ENCODE measurements around the gene DDX52. TPM values are rescaled to one million over a fixed set of nuclear protein-coding genes. Genes with fewer than 3 reads are reported as not detected.

Gene DDX52
- total RNA-seq, 1 experiment from 2014 or later = 27.7 TPM

DNA sequence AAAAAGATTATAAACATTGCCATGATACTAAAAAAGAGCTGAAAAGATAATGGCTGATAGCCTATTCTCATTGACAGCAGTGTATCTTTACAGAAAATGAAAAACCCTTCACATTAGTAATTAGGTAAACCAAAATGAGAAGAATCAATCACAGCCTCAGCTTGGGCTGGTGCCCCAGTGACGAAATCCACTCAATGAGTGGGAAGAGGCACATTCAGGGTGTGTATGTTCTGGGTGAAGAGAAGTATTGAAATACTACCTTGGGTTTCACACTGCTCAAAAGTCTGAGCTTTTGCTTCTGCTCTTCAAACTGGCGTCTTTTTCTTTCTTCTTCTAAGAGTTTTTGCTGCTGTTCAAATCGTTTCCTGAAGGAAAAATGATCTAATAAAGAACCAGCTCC, 58.2 kb downstream of the DDX52 start:
- TF ChIP-seq EZH2 (IDR thresholded peaks at IDR 0.05; ENCODE audit: borderline replicate concordance, low read depth, low read length, poor library complexity, severe bottlenecking) = no peak
- TF ChIP-seq, protein P1, sequence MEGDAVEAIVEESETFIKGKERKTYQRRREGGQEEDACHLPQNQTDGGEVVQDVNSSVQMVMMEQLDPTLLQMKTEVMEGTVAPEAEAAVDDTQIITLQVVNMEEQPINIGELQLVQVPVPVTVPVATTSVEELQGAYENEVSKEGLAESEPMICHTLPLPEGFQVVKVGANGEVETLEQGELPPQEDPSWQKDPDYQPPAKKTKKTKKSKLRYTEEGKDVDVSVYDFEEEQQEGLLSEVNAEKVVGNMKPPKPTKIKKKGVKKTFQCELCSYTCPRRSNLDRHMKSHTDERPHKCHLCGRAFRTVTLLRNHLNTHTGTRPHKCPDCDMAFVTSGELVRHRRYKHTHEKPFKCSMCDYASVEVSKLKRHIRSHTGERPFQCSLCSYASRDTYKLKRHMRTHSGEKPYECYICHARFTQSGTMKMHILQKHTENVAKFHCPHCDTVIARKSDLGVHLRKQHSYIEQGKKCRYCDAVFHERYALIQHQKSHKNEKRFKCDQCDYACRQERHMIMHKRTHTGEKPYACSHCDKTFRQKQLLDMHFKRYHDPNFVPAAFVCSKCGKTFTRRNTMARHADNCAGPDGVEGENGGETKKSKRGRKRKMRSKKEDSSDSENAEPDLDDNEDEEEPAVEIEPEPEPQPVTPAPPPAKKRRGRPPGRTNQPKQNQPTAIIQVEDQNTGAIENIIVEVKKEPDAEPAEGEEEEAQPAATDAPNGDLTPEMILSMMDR (conservative IDR thresholded peaks at IDR 0.05; ENCODE audit: low read depth, low read length) = no peak
- Histone ChIP-seq H3K27me3 (replicated peaks; ENCODE audit: insufficient read depth, low read depth, low read length, poor library complexity) (no peaks in the 10 kb centered on the region), H3K4me3 (ENCODE audit: low read depth, low read length, poor library complexity, severe bottlenecking) (no peak overlapping the region), H3K9me3 (ENCODE audit: low read depth, low read length, poor library complexity, severe bottlenecking) (no peaks in the 10 kb centered on the region), H3K36me3 (ENCODE audit: insufficient read depth, low read length, poor library complexity, severe bottlenecking) (peaks cover 4% of the 10 kb centered on the region), H3K27ac (ENCODE audit: low read depth, low read length, poor library complexity, severe bottlenecking) (no peak overlapping the region), H3K4me1 (ENCODE audit: insufficient read depth, low read length, poor library complexity, severe bottlenecking) (no peaks in the 10 kb centered on the region)
- intact Hi-C loops (cut with micrococcal nuclease; ENCODE audit: unreplicated experiment) = no loop called here
- POLR2A ChIA-PET (ENCODE audit: low non-redundant PET) = no interaction called here
- BruUV-seq (replicated peaks) = no TSS peak
- DNase-seq (ENCODE audit: low spot score) = no peak
- CTCF ChIA-PET = no interaction called here

DNA sequence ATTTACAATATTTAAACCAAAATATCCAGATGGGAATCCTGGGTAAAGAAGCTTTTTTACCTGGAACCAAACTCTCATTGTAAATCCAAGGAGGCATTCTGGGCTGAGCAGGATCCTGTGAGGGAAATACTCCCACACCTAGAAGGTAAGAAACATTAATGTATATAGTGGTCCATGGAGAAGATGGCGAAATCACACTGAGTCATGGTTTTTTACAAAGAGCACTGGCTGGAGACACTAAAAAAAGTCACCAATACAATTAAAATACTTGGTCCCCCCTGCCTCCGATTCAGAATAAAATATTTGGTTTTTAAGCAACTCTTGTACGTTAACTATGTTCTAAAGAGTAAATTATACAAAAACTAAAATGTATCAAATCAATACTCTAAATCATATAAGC, 67.0 kb downstream of the DDX52 start:
- no peak overlapping the region for H3K27ac ChIP-seq (ENCODE audit: low read depth, low read length, poor library complexity, severe bottlenecking)
- no peaks in the 10 kb centered on the region for H3K27me3 ChIP-seq (replicated peaks; ENCODE audit: insufficient read depth, low read depth, low read length, poor library complexity)
- no peak overlapping the region for H3K4me3 ChIP-seq (ENCODE audit: low read depth, low read length, poor library complexity, severe bottlenecking)
- CTCF ChIA-PET = no interaction called here
- TF ChIP-seq EZH2 (IDR thresholded peaks at IDR 0.05; ENCODE audit: borderline replicate concordance, low read depth, low read length, poor library complexity, severe bottlenecking) = no peak
- TF ChIP-seq, protein P1 (conservative IDR thresholded peaks at IDR 0.05; ENCODE audit: low read depth, low read length) = no peak
- no peaks in the 10 kb centered on the region for H3K4me1 ChIP-seq (ENCODE audit: insufficient read depth, low read length, poor library complexity, severe bottlenecking)
- POLR2A ChIA-PET (ENCODE audit: low non-redundant PET) = no interaction called here
- H3K9me3 ChIP-seq (ENCODE audit: low read depth, low read length, poor library complexity, severe bottlenecking) = no peaks in the 10 kb centered on the region
- intact Hi-C loops (cut with micrococcal nuclease; ENCODE audit: unreplicated experiment) = no loop called here
- DNase-seq (ENCODE audit: low spot score) = no peak
- no TSS peak for BruUV-seq (replicated peaks)
- no peaks in the 10 kb centered on the region for H3K36me3 ChIP-seq (ENCODE audit: insufficient read depth, low read length, poor library complexity, severe bottlenecking)

- TF ChIP-seq EZH2 (IDR thresholded peaks at IDR 0.05; ENCODE audit: borderline replicate concordance, low read depth, low read length, poor library complexity, severe bottlenecking) = no peak
- TF ChIP-seq, protein P1 (conservative IDR thresholded peaks at IDR 0.05; ENCODE audit: low read depth, low read length) = no peak
- Histone ChIP-seq H3K27ac (ENCODE audit: low read depth, low read length, poor library complexity, severe bottlenecking) (no peak overlapping the region), H3K4me3 (ENCODE audit: low read depth, low read length, poor library complexity, severe bottlenecking) (no peak overlapping the region), H3K4me1 (ENCODE audit: insufficient read depth, low read length, poor library complexity, severe bottlenecking) (no peaks in the 10 kb centered on the region), H3K27me3 (replicated peaks; ENCODE audit: insufficient read depth, low read depth, low read length, poor library complexity) (no peaks in the 10 kb centered on the region), H3K9me3 (ENCODE audit: low read depth, low read length, poor library complexity, severe bottlenecking) (no peaks in the 10 kb centered on the region), H3K36me3 (ENCODE audit: insufficient read depth, low read length, poor library complexity, severe bottlenecking) (no peaks in the 10 kb centered on the region)
- intact Hi-C loops (cut with micrococcal nuclease; ENCODE audit: unreplicated experiment) = no loop called here
- BruUV-seq (replicated peaks) = no TSS peak
- ChIA-PET CTCF (no interaction called here), POLR2A (ENCODE audit: low non-redundant PET) (interaction anchor here (0.7 kb wide), 1 partner anchor 45 kb away, joined by 3 read pairs; no protein-coding TSS in a partner anchor)
- no peak for DNase-seq (ENCODE audit: low spot score)
These were observed 68.8 kb downstream of the DDX52 start for GRCh38 chr17:37574427-37574826.
